MM.1S (cell line): ENCODE measurements around the gene RPH3AL.

Source experiments
- DNase-seq: peaks from one replicate; pipeline ENCODE4 v3.0.0-alpha.2; 2015
- H2AFZ ChIP-seq: fragments of 300-600 bp; sonication (generic); 2 replicates; pipeline ENCODE4 v1.6.0; 2016; ENCODE audit warnings: antibody characterized with exemption, low read length
- H3F3A ChIP-seq: fragments of 300-600 bp; sonication (generic); 2 replicates; pipeline ENCODE4 v1.6.1; 2016; ENCODE audit warnings: mild to moderate bottlenecking, antibody characterized with exemption, low read length, moderate library complexity, mixed read lengths; ENCODE audit not compliant: insufficient read depth
- H3K27ac ChIP-seq: fragments of 300-600 bp; sonication (generic); 2 replicates; pipeline ENCODE4 v1.5.1; 2016; ENCODE audit warnings: mild to moderate bottlenecking, low read length
- H3K27me3 ChIP-seq: fragments of 300-600 bp; sonication (generic); replicated peaks from 2 replicates; pipeline ENCODE4 v1.6.0; 2016; ENCODE audit warnings: low read length; ENCODE audit not compliant: insufficient read depth
- H3K36me3 ChIP-seq: fragments of 300-600 bp; sonication (generic); replicated peaks from 2 replicates; pipeline ENCODE4 v1.6.1; 2016; ENCODE audit warnings: mild to moderate bottlenecking, low read length, mixed read lengths; ENCODE audit not compliant: insufficient read depth
- H3K4me1 ChIP-seq: fragments of 300-600 bp; sonication (generic); 2 replicates; pipeline ENCODE4 v1.6.1; 2016; ENCODE audit warnings: low read length, mixed read lengths
- H3K4me2 ChIP-seq: fragments of 300-600 bp; sonication (generic); 2 replicates; pipeline ENCODE4 v1.6.0; 2016; ENCODE audit warnings: low read depth, low read length
- H3K4me3 ChIP-seq: fragments of 300-600 bp; sonication (generic); 2 replicates; pipeline ENCODE4 v1.5.1; 2016; ENCODE audit warnings: low read length, mixed read lengths
- H3K79me2 ChIP-seq: fragments of 300-600 bp; sonication (generic); 2 replicates; pipeline ENCODE4 v1.6.1; 2016; ENCODE audit warnings: mixed run types, low read length, mixed read lengths
- H3K9ac ChIP-seq: fragments of 300-600 bp; sonication (generic); 2 replicates; pipeline ENCODE4 v1.6.1; 2016; ENCODE audit warnings: low read length, mixed read lengths
- H3K9me2 ChIP-seq: fragments of 300-600 bp; sonication (generic); replicated peaks from 2 replicates; pipeline ENCODE4 v1.6.1; 2016; ENCODE audit warnings: mild to moderate bottlenecking, low read length, mixed read lengths; ENCODE audit not compliant: insufficient read depth
- H3K9me3 ChIP-seq: fragments of 300-600 bp; sonication (generic); replicated peaks from 2 replicates; pipeline ENCODE4 v1.6.1; 2016; ENCODE audit warnings: mild to moderate bottlenecking, low read length, mixed read lengths; ENCODE audit not compliant: insufficient read depth
- H4K20me1 ChIP-seq: fragments of 300-600 bp; sonication (generic); 2 replicates; pipeline ENCODE4 v1.6.1; 2016; ENCODE audit warnings: mild to moderate bottlenecking, low read length, moderate library complexity, mixed read lengths; ENCODE audit not compliant: insufficient read depth
- CTCF ChIP-seq: fragments of 300-600 bp; sonication (generic); IDR thresholded peaks from 2 replicates; pipeline ENCODE4 v1.5.1; 2016; ENCODE audit warnings: antibody characterized with exemption, low read length, mixed read lengths
- EZH2 ChIP-seq: fragments of 300-600 bp; sonication (generic); optimal IDR thresholded peaks from 2 replicates; pipeline ENCODE3; 2017; ENCODE audit warnings: low read depth, mild to moderate bottlenecking, antibody characterized with exemption, low read length, mixed read lengths
- EZH2phosphoT487 ChIP-seq: fragments of 300-600 bp; sonication (generic); IDR thresholded peaks from 2 replicates; pipeline ENCODE4 v1.6.1; 2018; ENCODE audit warnings: antibody characterized with exemption, low read length

RPH3AL gene

GRCh38 chr17:238964-239259, 113.7 kb downstream of the RPH3AL start:
- Histone ChIP-seq H3F3A (no peaks in the 10 kb centered on the region), H3K4me1 (no peaks in the 10 kb centered on the region), H2AFZ (no peak overlapping the region), H3K79me2 (no peaks in the 10 kb centered on the region), H3K27me3 (peaks cover 46% of the 10 kb centered on the region), H3K4me2 (no peak overlapping the region), H3K9me2 (no peaks in the 10 kb centered on the region), H3K4me3 (no peak overlapping the region), H3K9me3 (no peaks in the 10 kb centered on the region), H3K27ac (no peak overlapping the region), H3K36me3 (no peaks in the 10 kb centered on the region), H4K20me1 (no peaks in the 10 kb centered on the region), H3K9ac (no peak overlapping the region)
- no peak for DNase-seq
- TF ChIP-seq EZH2phosphoT487 (no peak), CTCF (no peak), EZH2 (no peak)

GRCh38 chr17:238071-238963, 114.3 kb downstream of the RPH3AL start:
- H3K27ac ChIP-seq = no peak overlapping the region
- H2AFZ ChIP-seq = no peak overlapping the region
- H3K79me2 ChIP-seq = no peaks in the 10 kb centered on the region
- no peaks in the 10 kb centered on the region for H3K36me3 ChIP-seq
- H3K4me2 ChIP-seq = no peak overlapping the region
- H3K4me3 ChIP-seq = no peak overlapping the region
- DNase-seq = no peak
- H3K9me3 ChIP-seq = no peaks in the 10 kb centered on the region
- H3K9ac ChIP-seq = no peak overlapping the region
- peaks cover 50% of the 10 kb centered on the region for H3K27me3 ChIP-seq
- TF ChIP-seq EZH2 (no peak), EZH2phosphoT487 (no peak), CTCF (no peak)
- no peaks in the 10 kb centered on the region for H3K4me1 ChIP-seq
- no peaks in the 10 kb centered on the region for H3F3A ChIP-seq
- H4K20me1 ChIP-seq = no peaks in the 10 kb centered on the region
- no peaks in the 10 kb centered on the region for H3K9me2 ChIP-seq

- Histone ChIP-seq H2AFZ (no peak overlapping the region), H3K27me3 (peaks cover 59% of the 10 kb centered on the region), H3K9me2 (no peaks in the 10 kb centered on the region), H3K36me3 (no peaks in the 10 kb centered on the region), H3K9me3 (no peaks in the 10 kb centered on the region), H3K27ac (no peak overlapping the region), H4K20me1 (no peaks in the 10 kb centered on the region), H3K4me2 (no peak overlapping the region), H3K4me3 (no peak overlapping the region), H3K9ac (no peak overlapping the region), H3F3A (no peaks in the 10 kb centered on the region), H3K4me1 (no peaks in the 10 kb centered on the region), H3K79me2 (no peaks in the 10 kb centered on the region)
- no peak for DNase-seq
- TF ChIP-seq EZH2phosphoT487 = no peak
- no peak for TF ChIP-seq CTCF
- no peak for TF ChIP-seq EZH2
These were observed 115.1 kb downstream of the RPH3AL start for GRCh38 chr17:237406-237955.
